ENCODE measurements around the gene SLC29A1. TPM values are rescaled to one million over a fixed set of nuclear protein-coding genes. Genes with fewer than 3 reads are reported as not detected.

SLC29A1 gene
- total RNA-seq, 1 experiment from 2014 or later = 45.3 TPM

- no peaks in the 10 kb centered on the region for H3K9me2 ChIP-seq (ENCODE audit: insufficient read depth)
- H3K4me3 ChIP-seq = no peak overlapping the region
- H3K4me2 ChIP-seq = no peak overlapping the region
- POLR2A ChIA-PET (ENCODE audit: unreplicated experiment) = no interaction called here
- intact Hi-C loops (cut with micrococcal nuclease; ENCODE audit: unreplicated experiment) = no loop called here
- H3K4me1 ChIP-seq (replicated peaks; ENCODE audit: insufficient read depth) = no peaks in the 10 kb centered on the region
- no peaks in the 10 kb centered on the region for H3F3A ChIP-seq (ENCODE audit: insufficient read depth, low read depth)
- H3K27me3 ChIP-seq (ENCODE audit: insufficient read depth, low read depth) = no peaks in the 10 kb centered on the region
- CTCF ChIA-PET = interaction anchor here (0.6 kb wide), 1 partner anchor 283 kb away, joined by 4 read pairs; no protein-coding TSS in a partner anchor
- TF ChIP-seq CTCF (conservative IDR thresholded peaks at IDR 0.05) (no peak), EZH2 (IDR thresholded peaks at IDR 0.05; ENCODE audit: low read depth) (no peak)
- no peaks in the 10 kb centered on the region for H3K36me3 ChIP-seq (ENCODE audit: low read depth)
- H3K27ac ChIP-seq = no peak overlapping the region
- H4K20me1 ChIP-seq (ENCODE audit: insufficient read depth) = no peaks in the 10 kb centered on the region
- BruUV-seq (replicated peaks) = no TSS peak
- H3K79me2 ChIP-seq (ENCODE audit: low read depth) = no peaks in the 10 kb centered on the region
- no peaks in the 10 kb centered on the region for H3K9me3 ChIP-seq (ENCODE audit: insufficient read depth, low read depth)
- no peak for DNase-seq
- H2AFZ ChIP-seq = no peak overlapping the region
These were observed 37.3 kb upstream of the SLC29A1 start for GRCh38 chr6:44185953-44186634.

GRCh38 chr6:44186635-44187025, 36.8 kb upstream of the SLC29A1 start:
- H3K4me3 ChIP-seq = no peak overlapping the region
- CTCF ChIA-PET = interaction anchor here (0.6 kb wide), 1 partner anchor 283 kb away, joined by 4 read pairs; no protein-coding TSS in a partner anchor
- H3K9me2 ChIP-seq (ENCODE audit: insufficient read depth) = no peaks in the 10 kb centered on the region
- no peak overlapping the region for H3K4me2 ChIP-seq
- TF ChIP-seq CTCF (conservative IDR thresholded peaks at IDR 0.05) (no peak), EZH2 (IDR thresholded peaks at IDR 0.05; ENCODE audit: low read depth) (no peak)
- H4K20me1 ChIP-seq (ENCODE audit: insufficient read depth) = no peaks in the 10 kb centered on the region
- DNase-seq = no peak
- H3K4me1 ChIP-seq (replicated peaks; ENCODE audit: insufficient read depth) = no peaks in the 10 kb centered on the region
- no peaks in the 10 kb centered on the region for H3K27me3 ChIP-seq (ENCODE audit: insufficient read depth, low read depth)
- H3K79me2 ChIP-seq (ENCODE audit: low read depth) = no peaks in the 10 kb centered on the region
- no peaks in the 10 kb centered on the region for H3K9me3 ChIP-seq (ENCODE audit: insufficient read depth, low read depth)
- intact Hi-C loops (cut with micrococcal nuclease; ENCODE audit: unreplicated experiment) = no loop called here
- H2AFZ ChIP-seq = no peak overlapping the region
- no peak overlapping the region for H3K27ac ChIP-seq
- POLR2A ChIA-PET (ENCODE audit: unreplicated experiment) = no interaction called here
- no peaks in the 10 kb centered on the region for H3F3A ChIP-seq (ENCODE audit: insufficient read depth, low read depth)
- no TSS peak for BruUV-seq (replicated peaks)
- H3K36me3 ChIP-seq (ENCODE audit: low read depth) = no peaks in the 10 kb centered on the region

GRCh38 chr6:44188819-44189218, 34.6 kb upstream of the SLC29A1 start:
- Histone ChIP-seq H3K79me2 (ENCODE audit: low read depth) (no peaks in the 10 kb centered on the region), H3K36me3 (ENCODE audit: low read depth) (no peaks in the 10 kb centered on the region), H3K4me3 (no peak overlapping the region), H2AFZ (no peak overlapping the region), H3K27me3 (ENCODE audit: insufficient read depth, low read depth) (no peaks in the 10 kb centered on the region), H3K4me2 (no peak overlapping the region), H3K27ac (no peak overlapping the region), H4K20me1 (ENCODE audit: insufficient read depth) (no peaks in the 10 kb centered on the region), H3K9me3 (ENCODE audit: insufficient read depth, low read depth) (no peaks in the 10 kb centered on the region), H3K9me2 (ENCODE audit: insufficient read depth) (no peaks in the 10 kb centered on the region), H3F3A (ENCODE audit: insufficient read depth, low read depth) (peaks cover 9% of the 10 kb centered on the region; the same call in 1 of the 2 replicates), H3K4me1 (replicated peaks; ENCODE audit: insufficient read depth) (no peaks in the 10 kb centered on the region)
- no peak for DNase-seq
- no peak for TF ChIP-seq CTCF (conservative IDR thresholded peaks at IDR 0.05)
- no peak for TF ChIP-seq EZH2 (IDR thresholded peaks at IDR 0.05; ENCODE audit: low read depth)
- BruUV-seq (replicated peaks) = no TSS peak
- CTCF ChIA-PET = no interaction called here
- intact Hi-C loops (cut with micrococcal nuclease; ENCODE audit: unreplicated experiment) = no loop called here
- POLR2A ChIA-PET (ENCODE audit: unreplicated experiment) = interaction anchor here (0.7 kb wide), 1 partner anchor 578 kb away, joined by 5 read pairs; no protein-coding TSS in a partner anchor

Data from PC-9 (cell line).